Left ventricle myocardium inferior (tissue), 1 donor: ENCODE results near the gene GATAD2A. TPM values are rescaled to one million over a fixed set of nuclear protein-coding genes. Genes with fewer than 3 reads are reported as not detected.

ENCODE experiments used
- DNase-seq: peaks from one replicate; pipeline ENCODE4 v3.0.0-alpha.2; 2020
- H3K27ac ChIP-seq: fragments of 200-600 bp; replicated peaks from 2 replicates; pipeline ENCODE4 v1.8.0; 2021
- H3K27me3 ChIP-seq: fragments of 200-600 bp; 2 replicates; pipeline ENCODE4 v1.8.0; 2021; ENCODE audit warnings: low read depth
- H3K36me3 ChIP-seq: fragments of 200-600 bp; 2 replicates; pipeline ENCODE4 v1.8.0; 2021
- H3K4me1 ChIP-seq: fragments of 200-600 bp; 2 replicates; pipeline ENCODE4 v1.8.0; 2021
- H3K4me3 ChIP-seq: fragments of 200-600 bp; 2 replicates; pipeline ENCODE4 v1.8.0; 2021; ENCODE audit warnings: mild to moderate bottlenecking, moderate library complexity
- H3K9me3 ChIP-seq: fragments of 200-600 bp; replicated peaks from 2 replicates; pipeline ENCODE4 v1.8.0; 2021
- intact Hi-C: fragments of 100-400 bp; cut with micrococcal nuclease; formaldehyde crosslinking; loops from one replicate; pipeline ENCODE4 v1.11.0; 2022
- total RNA-seq: library from RNA; stranded (reverse); fragmentation: NEBNext Ultra II Directional; extraction: Animal tissue kit (Norgen Biotek cat#: 25700); gene quantifications from one replicate; pipeline ENCODE4 v1.2.1, GENCODE V29; 2021
- TF ChIP-seq, protein P1 (sequence below): fragments of 200-600 bp; IDR thresholded peaks from 2 replicates; pipeline ENCODE4 v1.8.0; 2021; ENCODE audit warnings: antibody characterized with exemption, mild to moderate bottlenecking, borderline replicate concordance
- donor health status: DM: no; HTN: yes; CAD: no; lungs with severe emphysema.

Gene GATAD2A
- total RNA-seq, 1 donor from 2014 or later, result 24.1 TPM

DNA sequence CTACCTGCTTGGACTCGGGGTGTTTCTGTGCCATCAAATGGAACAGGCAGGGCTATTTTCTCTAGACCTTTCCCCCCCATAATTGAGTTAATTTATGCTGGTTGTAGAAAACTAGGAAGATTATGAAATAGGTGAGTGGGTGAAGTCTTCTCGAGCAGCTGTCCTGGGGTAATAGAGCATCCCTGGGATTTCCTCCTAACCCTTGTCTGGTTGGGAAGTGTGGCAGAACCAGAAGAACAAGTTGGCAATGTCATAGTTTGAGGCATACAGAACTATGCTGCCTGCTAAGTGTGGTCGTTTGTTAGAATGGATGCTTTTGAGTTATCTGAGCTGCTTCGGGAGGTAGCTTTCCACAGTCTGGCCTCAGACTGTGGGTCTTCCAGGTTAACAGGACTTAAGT is 3.7 kb downstream of the GATAD2A start:
- intact Hi-C loops, result no loop called here

DNA sequence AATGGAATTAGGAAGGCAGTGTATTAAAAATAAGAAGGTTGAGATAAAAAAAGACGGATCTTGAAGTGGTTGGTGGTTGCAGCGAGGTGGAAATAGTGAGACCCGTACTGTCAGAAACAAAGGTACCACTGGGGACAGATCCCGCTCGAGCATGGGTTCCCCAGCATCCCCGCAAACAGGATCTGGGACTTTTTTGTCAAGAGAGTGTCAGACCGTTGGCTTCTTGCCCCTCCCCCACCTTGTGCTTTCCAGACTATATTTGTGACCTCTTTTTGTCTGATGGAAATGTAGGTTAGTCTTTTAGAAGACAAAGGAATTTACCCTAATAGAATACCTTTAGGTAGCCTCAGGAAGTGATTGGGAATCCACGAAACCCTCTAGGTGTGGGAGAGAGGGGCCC is 4.2 kb downstream of the GATAD2A start:
- intact Hi-C loops, result no loop called here
- Histone ChIP-seq H3K4me3 (no peak overlapping the region), H3K9me3 (no peaks in the 10 kb centered on the region), H3K36me3 (no peaks in the 10 kb centered on the region), H3K4me1 (peaks cover 71% of the 10 kb centered on the region), H3K27ac (no peak overlapping the region), H3K27me3 (no peaks in the 10 kb centered on the region)
- TF ChIP-seq, protein P1, sequence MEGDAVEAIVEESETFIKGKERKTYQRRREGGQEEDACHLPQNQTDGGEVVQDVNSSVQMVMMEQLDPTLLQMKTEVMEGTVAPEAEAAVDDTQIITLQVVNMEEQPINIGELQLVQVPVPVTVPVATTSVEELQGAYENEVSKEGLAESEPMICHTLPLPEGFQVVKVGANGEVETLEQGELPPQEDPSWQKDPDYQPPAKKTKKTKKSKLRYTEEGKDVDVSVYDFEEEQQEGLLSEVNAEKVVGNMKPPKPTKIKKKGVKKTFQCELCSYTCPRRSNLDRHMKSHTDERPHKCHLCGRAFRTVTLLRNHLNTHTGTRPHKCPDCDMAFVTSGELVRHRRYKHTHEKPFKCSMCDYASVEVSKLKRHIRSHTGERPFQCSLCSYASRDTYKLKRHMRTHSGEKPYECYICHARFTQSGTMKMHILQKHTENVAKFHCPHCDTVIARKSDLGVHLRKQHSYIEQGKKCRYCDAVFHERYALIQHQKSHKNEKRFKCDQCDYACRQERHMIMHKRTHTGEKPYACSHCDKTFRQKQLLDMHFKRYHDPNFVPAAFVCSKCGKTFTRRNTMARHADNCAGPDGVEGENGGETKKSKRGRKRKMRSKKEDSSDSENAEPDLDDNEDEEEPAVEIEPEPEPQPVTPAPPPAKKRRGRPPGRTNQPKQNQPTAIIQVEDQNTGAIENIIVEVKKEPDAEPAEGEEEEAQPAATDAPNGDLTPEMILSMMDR, result no peak
- DNase-seq, result no peak

More for the DNA sequence above, 3.7 kb downstream of the GATAD2A start:
- H3K4me3 ChIP-seq, result no peak overlapping the region
- TF ChIP-seq, protein P1, result no peak
- H3K36me3 ChIP-seq, result no peaks in the 10 kb centered on the region
- no peak for DNase-seq
- no peak overlapping the region for H3K27ac ChIP-seq
- H3K9me3 ChIP-seq, result no peaks in the 10 kb centered on the region
- peaks cover 74% of the 10 kb centered on the region for H3K4me1 ChIP-seq
- no peaks in the 10 kb centered on the region for H3K27me3 ChIP-seq

DNA sequence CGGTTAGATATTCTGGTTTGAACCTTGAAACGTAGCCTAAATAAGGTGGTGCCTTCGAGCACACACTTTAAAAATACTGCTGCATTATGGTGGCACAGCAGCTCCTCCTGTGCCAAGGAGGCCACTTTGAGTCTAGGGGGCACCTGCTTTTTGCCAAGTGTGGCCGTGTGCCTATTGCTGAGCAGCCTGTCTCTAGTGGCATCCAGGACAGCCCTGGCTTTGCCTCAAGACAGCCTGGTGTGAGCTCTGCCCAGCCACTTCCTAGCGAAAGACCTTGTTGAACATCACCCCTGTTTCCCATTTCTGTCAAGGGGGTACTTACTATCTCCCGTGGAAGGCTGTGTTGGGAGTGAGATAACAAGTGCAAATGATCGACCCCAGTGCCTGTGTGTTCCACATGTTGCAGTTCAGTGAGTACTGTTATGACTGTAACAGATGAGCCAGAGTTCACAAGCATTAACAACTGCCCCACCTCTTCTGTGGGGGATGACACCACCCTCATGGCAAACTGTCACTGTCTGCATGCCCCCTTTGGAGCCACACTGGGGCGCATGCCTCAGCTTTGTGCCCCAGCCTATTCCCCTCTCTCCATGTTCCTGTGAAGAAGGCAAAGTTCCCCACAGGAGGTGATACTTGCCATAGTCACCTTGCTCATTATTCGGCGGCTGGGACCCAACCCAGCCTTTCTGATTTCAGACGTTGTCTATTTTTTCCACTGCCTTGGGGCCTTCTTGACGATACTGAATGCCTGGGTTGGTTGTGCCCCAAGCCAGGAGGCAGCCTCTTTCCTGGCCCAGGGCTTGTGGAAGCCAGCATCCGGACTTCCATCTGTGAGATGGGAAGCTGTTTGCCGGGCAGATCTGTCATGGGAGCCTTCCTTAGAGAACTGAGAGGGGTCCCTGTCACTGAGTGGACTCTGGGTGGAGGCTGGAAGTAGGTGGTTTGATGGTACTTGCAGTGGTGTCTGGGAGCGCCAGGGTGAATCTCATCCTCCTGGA is 5.4 kb downstream of the GATAD2A start:
- DNase-seq, result no peak
- Histone ChIP-seq H3K27me3 (no peaks in the 10 kb centered on the region), H3K36me3 (no peaks in the 10 kb centered on the region), H3K4me3 (no peak overlapping the region), H3K4me1 (peaks cover 67% of the 10 kb centered on the region), H3K27ac (no peak overlapping the region), H3K9me3 (no peaks in the 10 kb centered on the region)
- TF ChIP-seq, protein P1, result no peak
- intact Hi-C loops, result no loop called here

DNA sequence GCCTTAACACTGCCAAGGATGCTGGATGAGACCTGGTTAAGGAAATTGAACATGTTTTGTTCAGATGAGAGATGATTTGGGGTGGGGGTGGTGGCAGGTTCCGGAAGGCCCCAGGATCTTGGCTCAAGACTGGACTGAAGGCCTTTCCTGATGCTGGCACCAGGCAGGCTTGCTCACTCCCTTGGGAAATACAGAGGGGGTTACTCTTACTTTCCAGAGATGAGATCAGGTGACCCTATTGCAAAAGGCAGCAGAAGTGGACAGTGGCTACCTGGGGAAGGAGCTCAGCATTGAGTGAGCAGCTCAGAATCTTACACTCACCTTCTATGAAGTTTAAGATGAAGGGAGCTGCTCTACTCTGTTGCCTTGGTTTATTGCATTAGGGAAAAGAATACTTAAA is 10.8 kb downstream of the GATAD2A start:
- Histone ChIP-seq H3K4me3 (no peak overlapping the region), H3K27ac (no peak overlapping the region), H3K36me3 (no peaks in the 10 kb centered on the region), H3K9me3 (no peaks in the 10 kb centered on the region), H3K4me1 (peaks cover 63% of the 10 kb centered on the region), H3K27me3 (no peaks in the 10 kb centered on the region)
- TF ChIP-seq, protein P1, result no peak
- intact Hi-C loops, result no loop called here
- no peak for DNase-seq

DNA sequence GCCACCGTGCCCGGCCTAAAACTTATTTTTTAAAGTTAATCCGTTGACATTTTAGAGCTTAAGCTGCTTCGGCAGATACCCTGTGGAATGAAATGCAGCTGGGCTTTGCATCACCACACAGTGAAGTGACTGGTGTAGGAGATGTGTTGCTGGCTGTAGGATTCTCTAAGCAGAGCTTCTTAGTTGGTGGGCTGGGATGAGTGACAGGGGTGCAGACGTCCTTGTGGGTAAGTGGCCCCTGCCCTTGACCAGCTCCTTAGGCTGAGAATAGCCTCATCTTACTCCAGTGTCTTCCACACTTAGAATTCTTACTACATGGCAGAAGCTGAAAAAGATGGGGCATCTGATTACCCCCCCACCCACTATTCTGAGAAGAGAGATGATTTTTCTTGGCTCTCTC is 11.6 kb downstream of the GATAD2A start:
- no peak overlapping the region for H3K4me3 ChIP-seq
- no peak overlapping the region for H3K27ac ChIP-seq
- no peaks in the 10 kb centered on the region for H3K27me3 ChIP-seq
- no peaks in the 10 kb centered on the region for H3K36me3 ChIP-seq
- intact Hi-C loops, result no loop called here
- H3K4me1 ChIP-seq, result peaks cover 63% of the 10 kb centered on the region
- no peaks in the 10 kb centered on the region for H3K9me3 ChIP-seq
- DNase-seq, result no peak
- TF ChIP-seq, protein P1, result no peak
